ENCODE data around the gene KCNK1.
"Not testable (repeated sequence)": the region's sequence is repeated elsewhere in the genome, so short reads cannot be mapped to it uniquely, and the experiment has no call there.

Gene KCNK1

DNA sequence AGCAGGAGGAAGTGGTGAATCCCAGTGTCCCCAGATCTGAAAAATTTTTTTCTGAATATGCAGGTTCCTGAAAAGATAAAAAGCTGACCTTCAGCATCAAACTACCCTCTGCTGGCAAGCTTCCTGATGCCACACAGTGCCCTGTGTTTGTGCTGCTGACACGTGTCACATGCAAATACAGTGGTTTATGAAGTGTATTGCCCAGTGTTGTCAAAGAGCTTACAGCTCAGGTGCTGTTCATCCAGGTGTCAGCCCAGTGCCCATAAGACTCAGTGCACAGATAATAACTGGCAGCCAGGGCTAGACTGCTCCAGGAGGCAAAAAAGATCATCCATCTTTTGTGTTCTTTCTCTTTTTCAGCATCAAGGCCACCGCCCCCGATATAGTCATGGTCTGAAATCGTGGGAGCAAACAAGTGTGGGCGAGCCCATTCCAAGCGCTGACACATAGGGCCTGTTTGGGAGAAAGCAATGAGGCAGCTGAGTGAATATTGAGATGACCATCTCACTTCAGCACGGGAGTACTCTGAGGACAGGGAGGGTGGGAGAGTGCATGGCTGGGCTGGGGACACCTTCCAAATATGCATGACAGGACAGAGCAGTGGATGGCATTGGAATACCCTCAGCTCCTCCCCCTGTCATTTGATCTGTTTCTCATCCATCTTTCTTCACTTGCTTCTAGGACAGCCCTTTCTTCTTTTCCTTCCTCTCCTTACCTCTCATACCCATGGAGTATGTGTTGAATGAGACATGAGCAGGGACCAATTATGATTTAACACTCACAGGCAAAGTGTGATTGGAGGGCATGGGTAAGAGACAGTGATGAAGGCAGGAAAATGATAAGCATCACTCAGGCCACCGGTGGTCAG lies 6.4 kb upstream of the KCNK1 start:
- no peak for DNase-seq (ENCODE audit: low read depth)

DNA sequence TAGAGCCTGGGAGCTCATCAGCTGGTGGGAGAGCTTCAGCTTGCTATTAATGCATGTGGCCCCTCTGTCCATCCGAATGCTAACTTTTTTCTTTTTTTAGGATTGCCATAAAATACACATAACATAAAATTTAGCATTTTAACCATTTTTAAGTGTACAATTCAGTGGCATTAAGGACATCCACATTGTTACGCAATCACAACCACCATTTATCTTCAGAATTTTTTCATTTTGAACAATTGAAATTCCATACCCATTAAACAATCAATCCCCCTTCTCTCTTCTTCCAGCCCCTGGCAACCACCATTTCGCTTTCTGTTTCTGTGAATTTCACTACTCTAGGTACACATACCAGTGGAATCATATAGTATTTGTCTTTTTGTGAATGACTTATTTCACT lies 4.9 kb upstream of the KCNK1 start:
- DNase-seq (ENCODE audit: low read depth), result no peak

DNA sequence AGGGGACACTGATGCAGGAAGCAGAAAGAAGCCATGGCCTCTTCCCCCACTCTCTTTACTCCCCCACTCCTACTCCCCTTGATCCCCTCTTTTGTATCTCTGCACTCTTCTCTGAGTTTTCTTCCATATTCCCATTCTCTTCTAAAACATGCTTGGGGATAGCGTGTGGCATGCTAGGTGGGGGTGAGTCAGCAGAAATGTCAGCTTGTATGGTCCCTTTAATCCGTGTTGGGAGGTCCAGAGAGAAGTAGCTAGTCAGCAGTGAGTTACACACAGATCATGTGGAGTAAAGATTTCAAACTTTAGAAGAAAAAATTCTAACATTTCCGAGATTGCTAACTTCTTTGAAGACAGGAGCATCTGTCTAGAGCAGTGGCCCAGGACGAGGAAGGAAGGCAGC lies 4.0 kb upstream of the KCNK1 start:
- no peak for DNase-seq (ENCODE audit: low read depth)

DNA sequence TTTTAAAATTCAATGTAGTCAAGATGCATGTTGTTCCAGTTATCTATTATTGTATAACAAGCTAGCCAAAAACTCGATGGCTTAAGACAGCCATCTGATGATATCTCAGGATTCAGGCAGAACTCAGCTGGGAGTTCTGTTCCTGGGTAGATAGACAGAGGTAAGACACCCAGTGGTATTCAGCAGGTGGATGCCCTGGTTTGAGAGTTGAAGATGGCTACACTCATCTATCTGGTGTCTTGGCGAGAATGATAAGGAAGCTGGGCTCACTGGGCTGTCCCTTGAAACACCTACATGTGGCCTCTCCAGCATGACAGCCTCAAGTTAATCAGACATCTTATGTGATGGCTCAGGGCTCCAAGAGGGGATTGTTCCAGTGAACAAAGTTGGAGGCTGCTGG lies 3.3 kb upstream of the KCNK1 start:
- DNase-seq (ENCODE audit: low read depth), result no peak

DNA sequence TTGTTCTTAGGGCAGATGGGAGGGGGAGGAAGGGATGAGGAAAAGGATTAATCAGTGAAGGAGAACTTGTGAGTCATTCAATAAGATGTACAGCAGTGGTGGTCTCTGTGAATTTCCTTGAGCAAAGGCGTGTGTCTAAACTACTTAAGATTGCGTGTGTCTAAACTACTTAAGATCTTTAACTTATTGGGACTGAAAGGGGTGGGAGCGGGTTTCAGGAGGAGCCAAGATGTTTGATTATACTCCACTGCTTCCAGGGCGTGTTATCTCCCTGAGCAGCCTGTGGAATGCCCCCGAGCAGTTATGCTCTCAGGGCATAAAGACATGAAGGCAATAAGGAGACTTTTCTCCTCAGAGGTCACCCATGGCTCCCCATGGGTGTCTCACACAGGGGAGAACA lies 2.5 kb upstream of the KCNK1 start:
- not testable (repeated sequence) for DNase-seq (ENCODE audit: low read depth)

DNA sequence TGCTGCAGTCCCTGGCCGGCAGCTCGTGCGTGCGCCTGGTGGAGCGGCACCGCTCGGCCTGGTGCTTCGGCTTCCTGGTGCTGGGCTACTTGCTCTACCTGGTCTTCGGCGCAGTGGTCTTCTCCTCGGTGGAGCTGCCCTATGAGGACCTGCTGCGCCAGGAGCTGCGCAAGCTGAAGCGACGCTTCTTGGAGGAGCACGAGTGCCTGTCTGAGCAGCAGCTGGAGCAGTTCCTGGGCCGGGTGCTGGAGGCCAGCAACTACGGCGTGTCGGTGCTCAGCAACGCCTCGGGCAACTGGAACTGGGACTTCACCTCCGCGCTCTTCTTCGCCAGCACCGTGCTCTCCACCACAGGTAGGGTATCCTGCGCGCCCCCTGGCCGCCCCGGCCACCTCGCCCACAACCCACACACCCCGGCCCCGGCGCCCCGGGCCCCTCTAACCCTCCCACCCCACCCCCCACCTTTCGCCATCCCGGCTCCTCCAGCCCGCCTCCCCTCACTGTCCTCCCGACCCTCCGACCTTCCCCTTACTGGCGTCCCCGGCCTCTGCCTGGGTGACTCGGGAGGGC lies 352 bp downstream of the KCNK1 start:
- no peak for DNase-seq (ENCODE audit: low read depth)

DNA sequence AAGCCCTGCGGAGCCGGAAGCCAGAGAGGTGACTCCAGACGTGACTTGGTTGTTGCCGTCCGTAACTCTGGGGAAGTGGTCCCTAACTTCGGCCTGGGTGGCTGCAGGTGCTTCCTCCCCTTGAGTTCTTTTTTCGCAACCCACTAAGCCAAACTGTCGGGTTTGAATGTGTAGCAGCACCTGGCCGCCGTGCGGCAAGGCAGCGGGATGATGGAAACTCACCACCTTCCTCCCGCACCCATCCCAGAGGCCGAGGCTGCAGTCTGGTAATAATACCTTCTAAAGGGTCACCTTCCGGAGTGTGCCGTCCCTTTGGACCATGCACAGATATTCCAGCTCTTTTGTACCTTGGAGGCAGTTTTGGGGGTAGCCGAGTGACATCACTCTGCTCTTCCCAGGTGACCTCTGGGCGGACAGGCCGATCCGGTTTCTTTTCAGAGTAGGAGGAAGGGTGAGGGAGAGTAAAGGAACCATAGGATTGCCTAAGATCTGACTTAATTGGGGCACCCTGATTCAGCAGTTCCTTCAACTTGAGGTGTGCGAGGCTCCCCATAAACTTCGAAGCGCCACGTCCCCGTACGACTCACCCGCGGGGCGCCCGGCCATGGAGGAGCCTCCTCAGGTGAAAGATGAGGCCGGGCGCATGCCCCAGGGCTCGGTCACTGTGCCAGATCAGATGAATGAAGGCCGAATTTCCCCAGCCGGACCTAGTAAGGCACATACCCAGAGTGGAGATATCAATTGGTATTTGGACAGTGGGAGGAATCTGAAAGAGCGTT lies 1.0 kb downstream of the KCNK1 start:
- DNase-seq (ENCODE audit: low read depth), result no peak

DNA sequence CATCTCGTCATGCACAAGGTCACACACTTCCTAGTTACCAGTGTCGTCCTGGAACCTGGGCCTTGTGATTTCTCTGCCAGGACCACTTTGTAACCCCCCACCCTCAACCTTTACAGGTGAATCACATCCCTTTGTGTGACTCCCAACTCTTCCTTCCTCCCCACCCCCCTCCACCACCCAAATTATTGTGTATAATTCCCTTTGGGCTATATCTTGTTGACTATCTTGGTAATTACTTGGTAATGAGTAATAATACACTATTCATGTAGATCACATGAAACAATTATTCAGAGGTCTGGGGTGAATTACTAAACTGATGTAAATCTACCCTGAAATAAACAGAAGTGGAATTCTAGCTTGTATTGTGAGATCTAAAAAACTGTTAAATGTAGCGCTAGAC lies 1.7 kb downstream of the KCNK1 start:
- DNase-seq (ENCODE audit: low read depth), result no peak

DNA sequence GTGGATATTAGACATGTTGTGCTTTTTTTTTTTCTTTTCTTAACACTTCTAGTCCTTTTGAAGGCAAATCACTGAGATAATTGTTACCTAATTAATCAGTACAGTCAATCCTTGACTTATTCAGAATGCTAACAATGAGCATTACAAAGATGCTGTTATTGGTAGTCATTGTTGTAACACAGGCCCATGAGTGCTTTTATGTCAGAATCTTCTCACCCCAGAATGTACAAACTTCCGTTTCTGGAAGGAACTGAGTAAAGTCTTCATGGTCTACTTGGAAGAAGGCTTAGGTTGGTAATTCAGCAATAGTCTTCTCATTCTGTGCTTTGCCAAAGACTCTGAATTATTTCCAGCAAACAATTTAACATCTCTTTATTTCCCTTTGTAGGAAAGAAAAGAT lies 3.1 kb downstream of the KCNK1 start:
- no peak for DNase-seq (ENCODE audit: low read depth)

DNA sequence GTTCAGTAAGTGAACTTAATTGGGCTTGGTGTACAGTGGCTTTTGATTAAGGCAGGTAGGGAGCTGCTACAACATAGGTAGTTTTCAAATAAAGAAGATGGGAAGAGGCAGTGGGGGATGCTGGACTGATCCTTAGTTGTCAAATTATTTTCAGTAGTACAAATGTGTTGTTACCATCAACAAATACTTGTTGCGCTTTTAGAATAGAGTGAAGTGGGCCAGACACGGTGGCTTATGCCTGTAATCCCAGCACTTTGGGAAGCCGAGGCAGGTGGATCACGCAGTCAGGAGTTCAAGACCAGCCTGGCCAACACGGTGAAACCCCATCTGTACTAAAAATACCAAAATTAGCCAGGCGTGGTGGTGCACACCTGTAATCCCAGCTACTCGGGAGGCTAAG lies 5.5 kb downstream of the KCNK1 start:
- not testable (repeated sequence) for DNase-seq (ENCODE audit: low read depth)

DNA sequence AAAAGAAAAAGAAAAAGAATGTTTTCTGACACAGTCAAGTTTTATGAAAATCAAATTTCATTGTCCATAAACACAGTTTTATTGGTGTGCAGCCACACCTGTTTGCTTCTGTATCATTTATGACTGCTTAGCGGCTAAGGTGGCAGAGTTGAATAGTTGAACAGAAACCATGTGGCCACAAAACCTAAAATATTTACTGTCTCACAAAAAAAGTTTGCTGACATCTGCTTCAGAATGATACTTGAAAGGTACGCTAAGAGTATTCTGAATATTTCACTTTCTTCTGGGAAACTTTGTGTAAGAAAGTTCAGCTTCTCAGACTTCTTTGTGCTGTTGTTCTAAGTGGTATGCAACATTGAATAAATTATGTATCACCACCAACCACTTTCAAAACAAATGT lies 6.2 kb downstream of the KCNK1 start:
- no peak for DNase-seq (ENCODE audit: low read depth)

DNA sequence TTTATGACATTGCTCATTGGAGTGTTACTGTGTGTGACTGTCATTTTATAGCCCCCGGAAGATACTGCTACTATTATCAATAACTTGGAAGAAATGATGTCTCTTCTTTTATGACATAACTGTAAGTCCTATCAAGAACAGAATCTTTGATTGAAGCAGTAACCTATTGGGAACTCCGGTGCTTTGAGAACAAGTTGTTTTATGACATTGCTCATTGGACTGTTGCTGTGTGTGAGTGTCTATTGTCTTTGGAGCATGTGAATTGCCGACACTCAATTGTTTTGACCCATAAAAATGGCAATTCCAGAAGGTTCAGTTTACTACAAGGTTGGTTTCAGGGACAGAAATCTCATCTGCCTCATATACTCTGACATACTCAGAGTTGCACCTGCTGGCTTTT lies 8.0 kb downstream of the KCNK1 start:
- no peak for DNase-seq (ENCODE audit: low read depth)

DNA sequence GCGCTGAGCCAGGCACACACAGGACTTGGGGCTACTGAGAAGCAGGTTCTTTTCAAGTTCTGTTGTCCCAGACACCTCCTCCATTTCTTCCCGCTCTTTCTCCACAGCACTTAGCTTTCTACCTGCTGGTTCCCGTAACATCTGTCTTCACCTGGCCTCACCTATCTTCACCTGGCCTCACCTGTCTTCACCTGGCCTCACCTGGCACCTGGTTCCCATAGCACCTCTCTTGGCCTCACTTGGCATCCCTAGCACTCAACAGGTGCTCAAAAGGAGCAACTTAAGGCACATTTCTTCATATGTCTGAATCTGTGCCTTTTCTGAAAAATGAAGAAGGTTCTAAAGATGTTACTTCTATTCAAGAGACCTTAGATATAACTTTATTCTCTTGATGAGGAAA lies 10.4 kb downstream of the KCNK1 start:
- DNase-seq (ENCODE audit: low read depth), result no peak

DNA sequence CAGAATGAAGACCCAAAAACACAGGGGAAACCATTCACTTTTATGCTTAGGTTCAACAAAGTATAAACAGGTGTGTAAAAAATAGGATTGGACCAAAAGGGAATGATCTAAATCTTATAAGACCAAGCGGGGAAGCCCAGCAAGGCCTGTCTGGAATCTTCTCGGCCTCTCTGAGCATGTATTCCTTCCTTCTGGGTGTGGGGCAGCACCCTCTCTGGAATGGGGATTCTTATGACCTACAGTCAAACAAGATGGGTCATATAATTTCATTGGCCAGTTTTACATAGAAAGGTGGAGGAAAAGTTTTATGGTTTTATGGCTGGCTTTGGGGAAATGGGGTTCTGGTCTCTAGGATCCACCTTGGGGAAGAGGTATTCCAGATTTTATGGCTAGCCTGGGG lies 11.2 kb downstream of the KCNK1 start:
- no peak for DNase-seq (ENCODE audit: low read depth)

DNA sequence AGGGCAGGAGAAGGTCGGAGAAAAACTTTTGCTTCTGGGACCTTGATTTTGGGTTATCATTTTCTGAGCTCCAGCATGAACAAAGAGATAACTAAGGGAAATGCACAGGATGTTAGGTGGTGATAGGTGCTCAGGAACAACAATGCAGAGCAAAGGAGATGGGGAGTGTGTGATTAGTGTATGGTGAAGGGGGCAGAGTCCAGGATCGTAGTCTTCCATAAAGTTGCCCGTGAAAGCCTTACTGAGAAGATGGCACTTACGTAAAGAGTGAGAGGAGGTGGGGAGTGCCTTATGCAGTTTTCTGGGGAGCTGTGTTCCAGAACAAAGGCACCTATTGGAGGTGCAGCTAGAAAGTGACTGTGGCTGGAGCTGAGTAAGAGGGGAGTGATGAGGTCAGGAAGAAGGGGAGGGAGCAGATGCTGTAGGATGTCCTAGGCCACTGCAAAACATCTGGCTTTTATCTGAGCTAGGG lies 11.6 kb downstream of the KCNK1 start:
- DNase-seq (ENCODE audit: low read depth), result no peak

DNA sequence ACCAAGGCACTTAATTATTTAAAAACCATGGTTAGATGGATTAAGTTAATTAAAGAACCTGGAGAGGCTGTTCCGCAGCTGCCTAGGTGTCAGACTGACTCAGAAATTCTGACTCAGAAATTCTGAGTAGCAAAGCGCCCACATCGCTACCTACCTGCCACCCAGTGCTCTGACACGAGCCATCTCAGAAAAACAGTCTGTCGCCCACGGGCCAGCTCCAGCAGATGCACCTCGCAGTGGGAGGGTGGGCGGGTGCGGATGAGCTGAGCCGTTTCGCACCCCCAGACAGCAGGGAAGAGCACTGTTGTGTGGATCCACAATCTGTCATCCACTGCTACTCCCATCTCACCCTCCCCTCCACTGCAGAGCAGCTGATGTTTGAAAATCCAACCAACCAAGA lies 13.5 kb downstream of the KCNK1 start:
- DNase-seq (ENCODE audit: low read depth), result no peak

DNA sequence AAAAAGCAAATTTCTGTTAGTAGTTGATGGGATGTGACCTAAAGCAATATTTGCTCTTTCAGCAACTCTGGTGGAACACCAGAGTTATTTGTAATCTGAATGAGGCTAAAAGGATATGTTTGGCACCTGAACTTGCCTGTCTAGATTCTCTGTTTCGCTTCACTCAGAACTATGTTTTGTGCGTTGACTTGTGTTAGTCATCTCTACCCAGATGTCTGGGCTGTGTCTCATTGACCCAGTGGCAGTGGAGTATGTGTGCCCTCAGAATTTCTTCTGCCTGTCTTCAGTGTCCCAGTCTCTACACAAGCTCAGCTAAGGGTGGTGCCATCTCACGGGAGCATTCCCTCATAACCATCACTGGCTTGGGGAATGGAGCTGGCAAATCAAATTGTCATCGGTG lies 13.9 kb downstream of the KCNK1 start:
- DNase-seq (ENCODE audit: low read depth), result no peak

DNA sequence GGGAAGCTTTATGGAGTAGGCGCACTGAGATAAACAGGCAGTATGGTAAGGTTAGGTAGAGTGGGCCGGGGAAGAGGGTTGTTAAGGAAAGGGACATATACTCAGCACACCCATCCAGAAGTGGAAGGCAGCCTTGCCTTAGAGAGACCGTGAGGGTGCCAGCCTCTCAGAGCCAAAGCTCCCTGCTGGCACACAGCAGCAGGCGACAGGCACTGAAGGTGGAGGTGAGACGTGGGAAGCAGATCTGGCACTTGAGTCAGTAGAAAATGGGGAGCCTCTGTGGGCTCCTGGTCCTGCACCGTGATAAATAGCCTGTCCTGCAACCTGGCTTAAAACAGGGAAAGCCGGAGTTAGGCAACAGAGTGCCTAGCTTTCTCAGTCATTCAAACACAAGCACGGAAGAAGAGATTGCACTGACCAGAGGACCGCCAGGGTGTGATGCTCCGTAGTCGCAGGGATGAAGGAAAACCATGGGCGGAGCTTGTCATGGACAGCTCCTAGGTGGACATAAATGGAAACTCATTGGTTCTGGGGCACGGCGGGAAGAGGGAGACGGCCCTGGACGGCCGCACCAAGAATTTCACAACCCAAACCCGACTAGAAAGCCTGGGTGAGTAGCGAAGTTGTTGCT lies 15.5 kb downstream of the KCNK1 start:
- DNase-seq (ENCODE audit: low read depth), result no peak

DNA sequence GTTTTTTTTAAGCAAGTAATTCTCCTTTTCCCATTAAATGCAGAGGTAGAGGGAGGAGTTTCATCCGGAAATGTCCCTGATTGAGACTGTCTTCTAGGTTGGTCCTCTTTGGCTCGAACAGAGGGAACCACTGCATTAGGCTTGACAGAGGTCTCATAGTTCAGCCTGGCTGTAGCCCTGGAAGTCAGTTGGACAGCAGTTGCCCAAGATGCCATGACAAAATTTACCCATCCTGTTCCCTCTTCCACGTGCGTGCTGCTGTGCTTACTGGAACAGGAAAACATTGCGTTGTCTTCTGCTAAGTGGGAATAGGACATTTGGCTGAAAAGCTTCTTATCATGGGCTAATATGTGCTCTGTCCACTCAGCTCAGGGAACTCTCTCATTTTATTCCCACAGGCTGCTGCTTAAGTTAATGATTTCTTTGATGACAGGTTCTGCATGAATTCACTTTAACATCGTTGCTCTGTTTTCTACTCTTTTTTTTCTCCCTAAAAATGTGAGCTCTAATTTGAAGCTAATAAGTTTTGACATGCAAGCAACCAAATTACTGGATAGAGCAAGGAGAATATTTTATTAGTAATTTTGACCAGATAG lies 18.0 kb downstream of the KCNK1 start:
- DNase-seq (ENCODE audit: low read depth), result no peak

DNA sequence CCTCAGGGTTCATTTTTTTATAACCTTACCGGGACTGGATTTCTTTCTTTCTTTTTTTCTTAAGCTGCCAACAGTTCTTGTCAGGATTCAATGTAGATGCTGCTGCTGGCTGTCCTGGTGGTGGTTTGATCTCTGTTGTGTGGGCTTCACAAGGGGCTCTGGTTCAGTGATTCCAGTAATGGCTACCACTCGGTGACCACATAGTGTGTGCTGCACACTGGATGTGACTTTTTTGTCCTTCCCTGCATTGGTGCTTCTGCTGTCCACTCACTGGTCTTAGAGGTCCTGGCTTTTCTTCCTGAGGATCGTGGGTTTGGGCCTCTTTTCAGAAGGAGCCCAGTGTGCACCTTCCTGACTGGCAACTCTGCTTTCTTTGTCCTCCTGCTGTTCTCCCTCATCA lies 18.5 kb downstream of the KCNK1 start:
- no peak for DNase-seq (ENCODE audit: low read depth)

DNA sequence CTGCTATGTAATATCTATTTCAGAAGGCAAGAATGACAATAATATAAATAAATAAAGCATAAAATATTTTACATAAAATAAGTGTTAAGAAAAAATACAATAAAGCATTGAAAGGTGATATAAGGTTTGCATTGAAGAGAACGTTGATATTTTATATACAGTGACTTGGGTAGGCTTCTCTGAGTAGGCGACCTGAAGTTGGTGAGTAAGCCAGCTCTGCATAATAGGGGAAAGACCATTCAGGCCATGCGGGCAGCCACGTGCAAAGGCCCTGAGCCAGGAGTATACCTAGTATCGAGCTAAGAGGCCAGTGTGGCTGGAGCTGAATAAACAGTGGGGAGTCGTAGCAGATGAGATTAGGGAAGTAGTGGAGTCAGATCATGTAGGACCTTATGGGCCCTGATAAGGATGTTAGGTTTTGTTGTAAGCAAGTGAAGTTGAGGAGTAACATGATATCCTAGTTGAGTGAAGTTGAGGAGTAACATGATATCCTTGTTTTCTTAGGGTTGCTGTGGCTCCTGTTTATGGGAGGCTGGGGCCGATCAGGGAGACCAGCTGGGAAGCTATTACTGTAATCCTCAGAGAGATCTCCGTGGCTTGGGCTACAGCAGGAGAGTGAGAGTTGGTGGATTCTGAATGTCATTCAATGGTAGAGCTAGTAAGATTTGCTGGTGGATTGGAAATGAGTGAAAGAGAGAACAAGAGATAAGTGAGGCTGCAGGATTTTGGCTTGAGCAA lies 22.0 kb downstream of the KCNK1 start:
- no peak for DNase-seq (ENCODE audit: low read depth)

DNA sequence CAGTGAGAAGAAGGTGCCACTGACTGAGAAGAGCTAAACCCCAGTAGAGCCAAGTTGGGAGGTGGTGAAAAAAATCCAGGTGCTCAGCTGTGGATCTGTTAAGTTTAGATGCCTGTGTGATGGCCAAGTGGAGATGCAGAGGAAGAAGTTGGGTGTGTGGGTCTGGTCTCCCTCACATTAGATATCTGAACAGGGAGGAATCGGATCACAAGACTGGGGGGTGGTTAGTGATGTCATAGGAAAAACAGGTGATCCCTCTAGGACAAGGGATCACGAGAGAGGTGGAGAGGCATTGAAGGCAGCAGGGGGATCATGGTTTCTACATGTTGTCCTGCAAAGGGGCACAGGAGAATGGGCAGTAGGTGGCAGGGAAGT lies 22.6 kb downstream of the KCNK1 start:
- no peak for DNase-seq (ENCODE audit: low read depth)
